Retinal pigment epithelial cell (primary cell): ENCODE measurements around the gene CUTC.

Source experiments
- DNase-seq: peaks from one replicate; pipeline ENCODE4 v3.0.0-alpha.2; 2010; ENCODE audit warnings: low read depth
- H3K4me3 ChIP-seq: 2 replicates; pipeline ENCODE4 v1.5.1; 2011; ENCODE audit warnings: mild to moderate bottlenecking, low read length, control low read depth, moderate library complexity
- TF ChIP-seq, protein P1 (sequence below): conservative IDR thresholded peaks from 2 replicates; pipeline ENCODE4 v1.5.1; 2011; ENCODE audit warnings: low read depth, low read length, control low read depth, inconsistent platforms

The CUTC gene

DNA sequence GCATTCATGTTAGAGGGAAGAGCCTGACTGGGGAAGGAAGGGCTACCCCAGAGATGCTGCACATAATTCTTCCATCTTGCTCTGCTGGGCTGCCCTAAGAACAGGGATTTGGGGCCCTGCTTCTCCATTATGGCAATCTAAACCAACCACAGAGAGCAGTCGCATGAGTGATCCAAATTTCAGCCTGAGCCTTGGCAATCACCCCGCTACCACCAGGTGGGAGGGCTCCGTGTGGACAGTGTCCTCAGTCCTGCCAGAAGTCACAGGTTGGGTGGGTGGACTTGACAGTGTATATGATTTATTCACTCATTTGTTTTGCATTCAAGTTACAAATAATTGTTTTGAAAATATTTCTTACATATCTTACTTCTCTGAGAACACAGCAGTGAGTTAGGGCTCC lies 72.4 kb downstream of the CUTC start:
- TF ChIP-seq, protein P1, sequence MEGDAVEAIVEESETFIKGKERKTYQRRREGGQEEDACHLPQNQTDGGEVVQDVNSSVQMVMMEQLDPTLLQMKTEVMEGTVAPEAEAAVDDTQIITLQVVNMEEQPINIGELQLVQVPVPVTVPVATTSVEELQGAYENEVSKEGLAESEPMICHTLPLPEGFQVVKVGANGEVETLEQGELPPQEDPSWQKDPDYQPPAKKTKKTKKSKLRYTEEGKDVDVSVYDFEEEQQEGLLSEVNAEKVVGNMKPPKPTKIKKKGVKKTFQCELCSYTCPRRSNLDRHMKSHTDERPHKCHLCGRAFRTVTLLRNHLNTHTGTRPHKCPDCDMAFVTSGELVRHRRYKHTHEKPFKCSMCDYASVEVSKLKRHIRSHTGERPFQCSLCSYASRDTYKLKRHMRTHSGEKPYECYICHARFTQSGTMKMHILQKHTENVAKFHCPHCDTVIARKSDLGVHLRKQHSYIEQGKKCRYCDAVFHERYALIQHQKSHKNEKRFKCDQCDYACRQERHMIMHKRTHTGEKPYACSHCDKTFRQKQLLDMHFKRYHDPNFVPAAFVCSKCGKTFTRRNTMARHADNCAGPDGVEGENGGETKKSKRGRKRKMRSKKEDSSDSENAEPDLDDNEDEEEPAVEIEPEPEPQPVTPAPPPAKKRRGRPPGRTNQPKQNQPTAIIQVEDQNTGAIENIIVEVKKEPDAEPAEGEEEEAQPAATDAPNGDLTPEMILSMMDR = no peak
- DNase-seq = no peak
- H3K4me3 ChIP-seq = no peak overlapping the region

DNA sequence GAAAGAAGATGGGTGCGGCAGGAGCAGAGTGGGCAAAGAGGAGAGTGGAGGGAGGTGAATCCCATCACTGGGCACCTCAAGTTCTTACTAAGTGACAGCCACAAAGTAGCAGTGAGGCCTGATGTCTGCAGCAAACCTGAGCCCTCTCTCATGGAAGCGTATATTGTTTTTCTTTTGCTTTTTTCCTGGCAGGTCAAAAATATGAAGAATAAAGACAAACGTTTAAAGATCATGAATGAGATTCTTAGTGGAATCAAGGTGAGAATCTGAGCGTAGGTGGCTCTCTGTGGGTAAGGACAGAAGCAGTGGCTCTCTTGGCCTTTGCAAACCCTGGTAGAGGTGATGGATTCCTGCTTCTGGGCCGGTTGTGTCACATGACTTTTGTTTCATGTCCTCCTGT lies 73.2 kb downstream of the CUTC start:
- DNase-seq = no peak
- no peak overlapping the region for H3K4me3 ChIP-seq
- TF ChIP-seq, protein P1 = no peak
